Transverse colon (tissue), 4 donors: ENCODE results near the gene TSPO2. TPM values are rescaled to one million over a fixed set of nuclear protein-coding genes. Genes with fewer than 3 reads are reported as not detected.

Experiments
- DNase-seq: peaks from one replicate; pipeline ENCODE4 v3.0.0-alpha.2; 2019
- H3K27ac ChIP-seq, 4 donors: fragments of 200-600 bp; sonication (generic); 2 replicates each; pipeline ENCODE4 v1.5.1; 2016 to 2018; ENCODE audit warnings: inconsistent platforms in 4 of 4
- H3K27me3 ChIP-seq: fragments of 200-600 bp; sonication (generic); 2 replicates; pipeline ENCODE4 v1.5.1; 2017; ENCODE audit warnings: inconsistent platforms
- H3K36me3 ChIP-seq, 4 donors: fragments of 200-600 bp; sonication (generic); 2 replicates each; pipeline ENCODE4 v1.5.1; 2017 to 2019; ENCODE audit warnings: inconsistent platforms in 4 of 4
- H3K4me1 ChIP-seq, 4 donors: fragments of 200-600 bp; sonication (generic); 2 replicates each; pipeline ENCODE4 v1.5.1; 2017 to 2020; ENCODE audit warnings: inconsistent platforms in 4 of 4
- H3K4me3 ChIP-seq, 4 donors: fragments of 200-600 bp; sonication (generic); 1 replicate in 1 of 4; 2 replicates in 3 of 4; pipeline versions ENCODE4 v1.5.1 to v1.6.1; 2017 to 2019; ENCODE audit warnings: inconsistent platforms in 4 of 4
- H3K9me3 ChIP-seq, 2 donors: fragments of 200-600 bp; sonication (generic); 2 replicates each; pipeline ENCODE4 v1.5.1; 2017 to 2019; ENCODE audit warnings: inconsistent platforms in 2 of 2
- CTCF ChIP-seq, 5 experiments: fragments of 200-600 bp in 3 of 5; fragments of 450-650 bp in 2 of 5; sonication (generic) in 3 of 5; IDR thresholded peaks; 1 replicate in 2 of 5; 2 replicates in 3 of 5; pipeline ENCODE4 v1.5.1; 2016 to 2017; ENCODE audit warnings: antibody characterized with exemption in 5 of 5, inconsistent platforms in 3 of 5, mild to moderate bottlenecking in 2 of 5, moderate library complexity in 1 of 5
- EP300 ChIP-seq: sonication (generic); formaldehyde crosslinking; IDR thresholded peaks from one replicate; pipeline ENCODE4 v1.6.1; 2017; ENCODE audit warnings: antibody characterized with exemption, low read depth
- POLR2A ChIP-seq: fragments of 450-650 bp; IDR thresholded peaks from one replicate; pipeline ENCODE4 v1.6.1; 2016; ENCODE audit warnings: antibody characterized with exemption, mild to moderate bottlenecking, moderate library complexity
- POLR2AphosphoS5 ChIP-seq, 3 donors: sonication (generic); formaldehyde crosslinking; IDR thresholded peaks; one replicate each; pipeline ENCODE4 v1.6.1; 2016; ENCODE audit warnings: antibody characterized with exemption in 3 of 3
- whole genome bisulfite sequencing, 2 donors: methylation state at CpG; one replicate each; pipeline ENCODE4 v1.1.5; 2018; ENCODE audit warnings: low coverage in 1 of 2; 5-methylcytosine and 5-hydroxymethylcytosine counted together
- in situ Hi-C, 4 donors: fragments of 200-750 bp; cut with MboI; loops; one replicate each; pipeline versions ENCODE4 v1.15.0 to v1.15.1; 2017; ENCODE audit warnings: low sequenced_read_pairs in 3 of 4, low pct_ligation_motif_present in 1 of 4, low pct_unique_long_range_greater_than_20kb in 1 of 4
- intact Hi-C: fragments of 100-400 bp; cut with DNase I; formaldehyde crosslinking; loops from one replicate; pipeline ENCODE4 v1.15.1; 2023; ENCODE audit warnings: low total_unique reads
- total RNA-seq, 4 donors: library from RNA; depleted of rRNA; stranded (reverse); fragments of >200 nt; gene quantifications; one replicate each; pipeline ENCODE4 v1.1.0, GENCODE V29; 2016

Gene TSPO2
- not detected for total RNA-seq

GRCh38 chr6:41042226-41043055, at the start of gene TSPO2:
TSPO2 (plus strand) TSS chr6:41042467; CDS start chr6:41042986, 519 bp downstream.
- no peaks in the 10 kb centered on the region for H3K27me3 ChIP-seq
- H3K9me3 ChIP-seq: no peaks in the 10 kb centered on the region
- TF ChIP-seq EP300 (no peak), POLR2A (no peak), CTCF (IDR thresholded peaks at IDR 0.05) (no peak), POLR2AphosphoS5 (IDR thresholded peaks at IDR 0.05) (no peak)
- H3K36me3 ChIP-seq: no peaks in the 10 kb centered on the region
- peaks cover 0 to 20% (median 6%) of the 10 kb centered on the region in 4 donors for H3K4me1 ChIP-seq
- intact Hi-C loops: no loop called here
- no peak for DNase-seq
- in situ Hi-C loops: loop anchor here in 2 of 4 donors (25.0 kb wide), 2 partner anchors 1055 to 1680 kb away; no protein-coding TSS in a partner anchor
- no peak within 1 kb of the TSS for H3K27ac ChIP-seq
- H3K4me3 ChIP-seq: no peak within 1 kb of the TSS
- 75 to 90% methylated on average over 4 to 10 of the region's 10 CpGs for WGBS, 2 donors

GRCh38 chr6:40992746-40993145, 49.5 kb upstream of the TSPO2 start:
- 73 to 83% methylated on average over 2 to 3 of the region's 3 CpGs for WGBS, 2 donors
- intact Hi-C loops: no loop called here

GRCh38 chr6:40996591-40997233, 45.6 kb upstream of the TSPO2 start:
- Histone ChIP-seq H3K36me3 (no peaks in the 10 kb centered on the region), H3K27ac (peak overlapping the region; percentile 67 to 74 (median 68)), H3K4me1 (peaks cover 20 to 25% (median 20%) of the 10 kb centered on the region in 4 donors), H3K4me3 (no peak overlapping the region), H3K9me3 (no peaks in the 10 kb centered on the region), H3K27me3 (no peaks in the 10 kb centered on the region)
- peak; percentile 8 for DNase-seq
- TF ChIP-seq EP300: no peak
- TF ChIP-seq POLR2AphosphoS5 (IDR thresholded peaks at IDR 0.05): no peak
- TF ChIP-seq POLR2A: no peak
- WGBS, 2 donors: 29 to 36% methylated on average over 6 of the region's 6 CpGs
- intact Hi-C loops (no loop called here), in situ Hi-C loops (no loop called here)

More at GRCh38 chr6:40992746-40993145, 49.5 kb upstream of the TSPO2 start:
- H3K4me1 ChIP-seq: peaks cover 17 to 21% (median 17%) of the 10 kb centered on the region in 4 donors
- no peak for DNase-seq
- H3K36me3 ChIP-seq: no peaks in the 10 kb centered on the region
- in situ Hi-C loops: no loop called here
- TF ChIP-seq CTCF (IDR thresholded peaks at IDR 0.05) (no peak), EP300 (no peak), POLR2AphosphoS5 (IDR thresholded peaks at IDR 0.05) (no peak), POLR2A (no peak)
- H3K9me3 ChIP-seq: no peaks in the 10 kb centered on the region
- no peaks in the 10 kb centered on the region for H3K27me3 ChIP-seq
- H3K27ac ChIP-seq: no peak overlapping the region
- no peak overlapping the region for H3K4me3 ChIP-seq

- no peaks in the 10 kb centered on the region for H3K9me3 ChIP-seq
- peak overlapping the region; percentile 67 to 74 (median 68) for H3K27ac ChIP-seq
- TF ChIP-seq CTCF (IDR thresholded peaks at IDR 0.05) (no peak), POLR2A (no peak), POLR2AphosphoS5 (IDR thresholded peaks at IDR 0.05) (no peak), EP300 (no peak)
- H3K4me1 ChIP-seq: peaks cover 20 to 25% (median 20%) of the 10 kb centered on the region in 4 donors
- H3K27me3 ChIP-seq: no peaks in the 10 kb centered on the region
- intact Hi-C loops: no loop called here
- in situ Hi-C loops: no loop called here
- WGBS, 2 donors: 26 to 52% methylated on average over 3 to 4 of the region's 4 CpGs
- H3K36me3 ChIP-seq: no peaks in the 10 kb centered on the region
- no peak overlapping the region for H3K4me3 ChIP-seq
- peak; percentile 31 for DNase-seq
Observed at GRCh38 chr6:40997234-40997957, 44.9 kb upstream of the TSPO2 start.
